H1 (cell line): ENCODE results near the gene MAPK8IP2. TPM values are rescaled to one million over a fixed set of nuclear protein-coding genes. Genes with fewer than 3 reads are reported as not detected.
"Not testable (repeated sequence)": the region's sequence is repeated elsewhere in the genome, so short reads cannot be mapped to it uniquely, and the experiment has no call there.

Experiments
- CTCF ChIA-PET: fragments of 300-600 bp; sonication (Branson Sonifier 250); formaldehyde crosslinking; loops from one replicate; lab custom pipeline; 2021; ENCODE audit not compliant: partially characterized antibody; lab: Charles Lee
- POLR2A ChIA-PET: fragments of 300-600 bp; sonication (Branson Sonifier 250); formaldehyde crosslinking; loops from one replicate; lab custom pipeline; 2021; ENCODE audit warnings: inconsistent platforms; ENCODE audit not compliant: partially characterized antibody; lab: Charles Lee
- DNase-seq, 2 experiments: peaks; one replicate each; pipeline versions ENCODE4 v3.0.0 to v3.0.0-alpha.2; 2010 to 2022; ENCODE audit warnings: low spot score in 2 of 2, low read depth in 1 of 2, mixed read lengths in 1 of 2
- FAIRE-seq: peaks from 2 replicates; lab custom pipeline; 2011; peaks lifted over from hg19 to GRCh38; lab: Jason Lieb, UNC
- H2AFZ ChIP-seq: 2 replicates; pipeline ENCODE4 v1.8.1; 2012; ENCODE audit warnings: low read length, inconsistent platforms
- H2AK5ac ChIP-seq: 2 replicates; pipeline ENCODE4 v1.6.1; 2013; ENCODE audit warnings: low read depth, low read length
- H2BK120ac ChIP-seq: replicated peaks from 2 replicates; pipeline ENCODE3; 2013; ENCODE audit warnings: low read depth, low read length, inconsistent platforms
- H2BK12ac ChIP-seq: 2 replicates; pipeline ENCODE4 v1.6.1; 2013; ENCODE audit warnings: low read depth, low read length
- H2BK15ac ChIP-seq: 2 replicates; pipeline ENCODE4 v1.6.1; 2013; ENCODE audit warnings: low read length
- H2BK20ac ChIP-seq: 2 replicates; pipeline ENCODE4 v1.6.1; 2013; ENCODE audit warnings: low read length
- H2BK5ac ChIP-seq: 2 replicates; pipeline ENCODE4 v1.6.1; 2013; ENCODE audit warnings: low read depth, low read length
- H3K14ac ChIP-seq: 2 replicates; pipeline ENCODE4 v1.6.1; 2013; ENCODE audit warnings: inconsistent platforms; ENCODE audit not compliant: insufficient read length
- H3K18ac ChIP-seq: 2 replicates; pipeline ENCODE4 v1.6.1; 2013; ENCODE audit warnings: low read length; ENCODE audit errors: extremely low read depth
- H3K23ac ChIP-seq: 2 replicates; pipeline ENCODE4 v1.6.1; 2013; ENCODE audit warnings: inconsistent platforms; ENCODE audit not compliant: insufficient read length
- H3K23me2 ChIP-seq: 2 replicates; pipeline ENCODE4 v1.6.1; 2013; ENCODE audit warnings: low read depth, low read length
- H3K27ac ChIP-seq: 2 replicates; pipeline ENCODE4 v1.6.1; 2011; ENCODE audit warnings: low read depth, low read length, inconsistent platforms
- H3K27me3 ChIP-seq, 4 experiments: replicated peaks in 1 of 4; 1 replicate in 1 of 4; 2 replicates in 3 of 4; pipeline versions ENCODE4 v1.6.1 to v1.8.1; 2011 to 2013; ENCODE audit warnings: low read length in 3 of 4, mild to moderate bottlenecking in 3 of 4, inconsistent platforms in 2 of 4, mixed read lengths in 2 of 4, moderate library complexity in 1 of 4; ENCODE audit not compliant: control insufficient read depth in 3 of 4, insufficient read depth in 3 of 4; ENCODE audit errors: extremely low read depth in 1 of 4
- H3K36me3 ChIP-seq, 4 experiments: 2 replicates each; pipeline versions ENCODE4 v1.6.1 to v1.8.1; 2011 to 2013; ENCODE audit warnings: mild to moderate bottlenecking in 4 of 4, low read length in 3 of 4, moderate library complexity in 2 of 4, control low read depth in 1 of 4, inconsistent platforms in 1 of 4; ENCODE audit not compliant: insufficient read depth in 4 of 4, control insufficient read depth in 2 of 4
- H3K4ac ChIP-seq: replicated peaks from 2 replicates; pipeline ENCODE3; 2013; ENCODE audit warnings: low read length, low read depth, mixed read lengths, inconsistent platforms; ENCODE audit not compliant: insufficient read length
- H3K4me1 ChIP-seq, 4 experiments: replicated peaks in 1 of 4; 1 replicate in 1 of 4; 2 replicates in 3 of 4; pipeline versions ENCODE4 v1.6.1 to v1.8.1; 2011 to 2013; ENCODE audit warnings: low read length in 3 of 4, inconsistent platforms in 2 of 4, mixed read lengths in 1 of 4; ENCODE audit not compliant: insufficient read depth in 4 of 4, control insufficient read depth in 3 of 4
- H3K4me2 ChIP-seq, 2 experiments: 2 replicates each; pipeline versions ENCODE4 v1.6.1 to v1.8.1; 2011 to 2013; ENCODE audit warnings: low read depth in 2 of 2, low read length in 2 of 2, control low read depth in 1 of 2, inconsistent platforms in 1 of 2, mild to moderate bottlenecking in 1 of 2; ENCODE audit not compliant: insufficient read depth in 1 of 2
- H3K4me3 ChIP-seq, 4 experiments: fragments of 200-600, 300-600 bp in 1 of 4; sonication (generic), shearing (Covaris generic), sonication (Bioruptor Twin) in 1 of 4; 2 replicates each; pipeline versions ENCODE4 v1.5.1 to v1.8.1; 2011 to 2016; ENCODE audit warnings: low read length in 4 of 4, low read depth in 3 of 4, control low read depth in 2 of 4, inconsistent platforms in 2 of 4, mild to moderate bottlenecking in 2 of 4, mixed read lengths in 1 of 4, moderate library complexity in 1 of 4; ENCODE audit not compliant: insufficient read depth in 2 of 4; ENCODE audit errors: extremely low read depth in 1 of 4
- H3K56ac ChIP-seq: replicated peaks from 2 replicates; pipeline ENCODE3; 2013; ENCODE audit warnings: low read depth, mild to moderate bottlenecking, mixed read lengths, low read length, inconsistent platforms; ENCODE audit not compliant: insufficient read length
- H3K79me1 ChIP-seq: 2 replicates; pipeline ENCODE4 v1.6.1; 2013; ENCODE audit warnings: low read depth, low read length, control low read depth
- H3K79me2 ChIP-seq, 2 experiments: 2 replicates each; pipeline versions ENCODE4 v1.6.1 to v1.8.1; 2012 to 2013; ENCODE audit warnings: low read length in 2 of 2, mild to moderate bottlenecking in 2 of 2, inconsistent platforms in 1 of 2; ENCODE audit not compliant: insufficient read depth in 2 of 2, control insufficient read depth in 1 of 2
- H3K9ac ChIP-seq, 4 experiments: replicated peaks in 1 of 4; 1 replicate in 1 of 4; 2 replicates in 3 of 4; pipeline versions ENCODE4 v1.6.1 to v1.8.1; 2011 to 2013; ENCODE audit warnings: low read depth in 3 of 4, low read length in 3 of 4, control low read depth in 2 of 4, mild to moderate bottlenecking in 2 of 4, moderate library complexity in 2 of 4, inconsistent platforms in 1 of 4; ENCODE audit errors: extremely low read depth in 1 of 4
- H3K9me3 ChIP-seq, 2 experiments: 2 replicates each; pipeline versions ENCODE4 v1.6.1 to v1.8.1; 2012 to 2013; ENCODE audit warnings: mild to moderate bottlenecking in 2 of 2, moderate library complexity in 2 of 2, control low read depth in 1 of 2, inconsistent platforms in 1 of 2, low read depth in 1 of 2, low read length in 1 of 2, mixed read lengths in 1 of 2; ENCODE audit not compliant: insufficient read depth in 2 of 2
- H4K20me1 ChIP-seq, 2 experiments: replicated peaks in 1 of 2; 2 replicates each; pipeline versions ENCODE3 to v1.8.1; 2011 to 2013; ENCODE audit warnings: inconsistent platforms in 2 of 2, low read length in 2 of 2, mild to moderate bottlenecking in 1 of 2; ENCODE audit not compliant: insufficient read depth in 2 of 2, control insufficient read depth in 1 of 2
- H4K5ac ChIP-seq: 2 replicates; pipeline ENCODE4 v1.6.1; 2013; ENCODE audit warnings: low read length, low read depth, mixed read lengths, inconsistent platforms; ENCODE audit not compliant: insufficient read length
- H4K8ac ChIP-seq: 2 replicates; pipeline ENCODE4 v1.8.0; 2013; ENCODE audit warnings: mild to moderate bottlenecking, moderate library complexity, low read length, inconsistent platforms; ENCODE audit not compliant: insufficient read depth; ENCODE audit errors: extremely low read depth
- H4K91ac ChIP-seq: replicated peaks from 2 replicates; pipeline ENCODE3; 2013; ENCODE audit warnings: low read length, mixed read lengths, inconsistent platforms; ENCODE audit not compliant: insufficient read length
- WGBS, 2 experiments: shearing (Covaris generic) in 1 of 2; methylation state at CpG; one replicate each; pipeline versions ENCODE4 v1.1.6 to v1.1.7; 2013 to 2015; ENCODE audit warnings: low lambda C conversion rate in 2 of 2, mixed read lengths in 2 of 2, inconsistent platforms in 1 of 2, low coverage in 1 of 2, missing lambda C conversion rate in 1 of 2; ENCODE audit not compliant: insufficient replicate concordance in 2 of 2, insufficient coverage in 1 of 2, insufficient read length in 1 of 2; ENCODE audit errors: extremely low coverage in 1 of 2, missing lambda C conversion rate in 1 of 2; 5-methylcytosine and 5-hydroxymethylcytosine counted together
- polyA plus RNA-seq, 7 experiments: library from polyadenylated mRNA; depleted of rRNA in 3 of 7; stranded (reverse) in 5 of 7; unstranded in 2 of 7; fragments of >200 nt in 5 of 7; fragments of 200-250 nt in 2 of 7; gene quantifications; 1 replicate in 5 of 7; 2 replicates in 1 of 7; 4 replicates in 1 of 7; pipeline versions ENCODE4 v1.2.1 to v1.2.3, GENCODE V29; 2011 to 2013; ENCODE audit warnings: missing spikeins in 2 of 7, mixed read lengths in 2 of 7
- total RNA-seq: library from RNA; stranded (reverse); fragmentation: NEBNext Ultra II Directional; extraction: Animal tissue kit (Norgen Biotek cat#: 25700); gene quantifications from 2 replicates; pipeline ENCODE4 v1.2.1, GENCODE V29; 2021

Gene MAPK8IP2
- total and polyA plus RNA-seq, 2 of the 8 experiments (the other 6 are each of a cell fraction or from before 2014, with no cell fraction given): 1.5 to 5.5 TPM

DNA sequence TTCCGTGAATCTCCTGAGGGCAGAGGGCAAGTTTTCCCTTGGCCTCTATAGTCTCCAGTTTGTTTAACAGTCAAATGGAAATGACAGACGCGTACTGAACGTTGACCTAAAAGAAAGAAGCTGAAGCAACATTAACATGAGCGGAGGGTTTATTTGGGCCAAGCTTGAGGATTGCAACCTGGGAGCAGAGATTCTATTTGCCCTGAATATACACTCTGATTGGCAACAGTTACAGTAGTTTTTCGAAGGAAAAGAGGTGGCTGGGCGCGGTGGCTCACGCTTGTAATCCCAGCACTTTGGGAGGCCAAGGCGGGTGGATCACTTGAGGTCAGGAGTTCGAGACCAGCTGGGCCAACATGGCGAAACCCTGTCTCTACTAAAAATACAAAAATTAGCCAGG is 39.7 kb downstream of the MAPK8IP2 start:
- DNase-seq, H3K9ac ChIP-seq, H2BK15ac ChIP-seq, H2BK12ac ChIP-seq, H4K20me1 ChIP-seq, H3K18ac ChIP-seq, H3K23ac ChIP-seq, H3K23me2 ChIP-seq, H3K4me3 ChIP-seq, H3K56ac ChIP-seq, H3K4ac ChIP-seq, H2BK5ac ChIP-seq, H3K4me2 ChIP-seq, H4K5ac ChIP-seq, H4K8ac ChIP-seq, H2AK5ac ChIP-seq, H3K36me3 ChIP-seq, H3K79me1 ChIP-seq, H2BK20ac ChIP-seq, H4K91ac ChIP-seq, H2AFZ ChIP-seq, H3K9me3 ChIP-seq, H3K14ac ChIP-seq, H3K27ac ChIP-seq, H3K79me2 ChIP-seq, FAIRE-seq, H2BK120ac ChIP-seq: not testable (repeated sequence)
- ChIA-PET POLR2A (interaction anchor here (0.9 to 1.7 kb wide), 2 partner anchors 12 to 14 kb away, joined by 3 to 8 read pairs; partner anchors contain the start of gene ARSA), CTCF (interaction anchor here (1.0 to 6.9 kb wide), 8 partner anchors 16 to 86 kb away, joined by 3 to 74 read pairs (median 8); partner anchors contain the start of gene ARSA)
- WGBS, 2 experiments: 93% methylated on average over 12 of the region's 12 CpGs; no CpG with 5 or more reads in 1 of the 2 experiments
- Histone ChIP-seq H3K4me1 (peaks cover 4 to 21% (median 17%) of the 10 kb centered on the region in 4 experiments), H3K27me3 (peaks cover 0 to 19% (median 16%) of the 10 kb centered on the region in 4 experiments; a peak in 6 of 7 replicates)
